Measurements from ENCODE around the gene TIGAR. TPM values are rescaled to one million over a fixed set of nuclear protein-coding genes. Genes with fewer than 3 reads are reported as not detected.

Gene TIGAR
- total RNA-seq, 4 donors from 2014 or later, result 2.3 to 5.1 (median 4.7) TPM

DNA sequence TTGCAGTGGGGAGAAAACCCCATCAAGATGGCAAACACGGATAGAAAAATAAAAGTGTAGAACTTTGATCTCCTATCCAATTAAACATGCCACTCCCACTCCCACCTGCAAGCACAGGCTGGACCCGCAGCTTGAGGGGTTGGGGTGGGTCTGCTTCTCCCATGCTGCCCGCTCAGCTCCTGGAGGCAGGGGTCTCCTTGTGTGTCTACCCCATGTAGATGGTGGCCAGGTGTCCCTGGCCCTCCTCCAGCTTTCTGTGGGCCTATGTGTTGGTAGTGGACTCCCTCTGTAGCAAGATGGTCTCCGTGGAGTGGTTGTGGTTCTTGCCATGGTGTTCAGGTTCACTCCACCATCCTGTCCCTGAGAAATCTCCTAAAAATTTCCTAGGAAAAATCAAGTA is 82.0 kb downstream of the TIGAR start:
- no peak for DNase-seq (ENCODE audit: low spot score in 2 of 2)
- TF ChIP-seq, protein P1, sequence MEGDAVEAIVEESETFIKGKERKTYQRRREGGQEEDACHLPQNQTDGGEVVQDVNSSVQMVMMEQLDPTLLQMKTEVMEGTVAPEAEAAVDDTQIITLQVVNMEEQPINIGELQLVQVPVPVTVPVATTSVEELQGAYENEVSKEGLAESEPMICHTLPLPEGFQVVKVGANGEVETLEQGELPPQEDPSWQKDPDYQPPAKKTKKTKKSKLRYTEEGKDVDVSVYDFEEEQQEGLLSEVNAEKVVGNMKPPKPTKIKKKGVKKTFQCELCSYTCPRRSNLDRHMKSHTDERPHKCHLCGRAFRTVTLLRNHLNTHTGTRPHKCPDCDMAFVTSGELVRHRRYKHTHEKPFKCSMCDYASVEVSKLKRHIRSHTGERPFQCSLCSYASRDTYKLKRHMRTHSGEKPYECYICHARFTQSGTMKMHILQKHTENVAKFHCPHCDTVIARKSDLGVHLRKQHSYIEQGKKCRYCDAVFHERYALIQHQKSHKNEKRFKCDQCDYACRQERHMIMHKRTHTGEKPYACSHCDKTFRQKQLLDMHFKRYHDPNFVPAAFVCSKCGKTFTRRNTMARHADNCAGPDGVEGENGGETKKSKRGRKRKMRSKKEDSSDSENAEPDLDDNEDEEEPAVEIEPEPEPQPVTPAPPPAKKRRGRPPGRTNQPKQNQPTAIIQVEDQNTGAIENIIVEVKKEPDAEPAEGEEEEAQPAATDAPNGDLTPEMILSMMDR (IDR thresholded peaks at IDR 0.05), result no peak
- no peak for TF ChIP-seq POLR2A (IDR thresholded peaks at IDR 0.05)
- whole genome bisulfite sequencing, 2 donors, result 78 to 80% methylated on average over 4 of the region's 4 CpGs
- intact Hi-C loops (cut with DNase I; ENCODE audit: low total_unique reads), result no loop called here
- no peak overlapping the region for H3K4me3 ChIP-seq (ENCODE audit: low read depth, poor library complexity, severe bottlenecking)

Other genes with a start within 250 kb of the TIGAR start
- gene CCND2, start 47.5 kb upstream of the TIGAR start, total RNA-seq, result 10 to 100 TPM; 14.5 to 29.5 (median 26.6) TPM
- not detected for gene FGF23, start 58.5 kb downstream of the TIGAR start, total RNA-seq
- not detected for gene FGF6, start 124.6 kb downstream of the TIGAR start, total RNA-seq
- 1 to 10 TPM in 2 of 4 donors, under 1 TPM in 2; 0.61 to 2.7 (median 1.5) TPM for gene RAD51AP1, start 217.7 kb downstream of the TIGAR start, total RNA-seq
- 10 to 100 TPM; 15.5 to 30.5 (median 22.1) TPM for gene DYRK4, start 241.0 kb downstream of the TIGAR start, total RNA-seq

Measured in lower leg skin (tissue), 4 donors.